Measurements from ENCODE around the gene LRRC32.
"Not testable (repeated sequence)": the region's sequence is repeated elsewhere in the genome, so short reads cannot be mapped to it uniquely, and the experiment has no call there.

LRRC32 gene

GRCh38 chr11:76649851-76650372 lies 20.6 kb downstream of the LRRC32 start:
- DNase-seq (ENCODE audit: low read depth in 2 of 2): no peak

GRCh38 chr11:76649011-76649410 lies 21.5 kb downstream of the LRRC32 start:
- DNase-seq (ENCODE audit: low read depth in 2 of 2): no peak

- DNase-seq (ENCODE audit: low read depth in 2 of 2): no peak
Observed at GRCh38 chr11:76648061-76648460, 22.5 kb downstream of the LRRC32 start.

DNA sequence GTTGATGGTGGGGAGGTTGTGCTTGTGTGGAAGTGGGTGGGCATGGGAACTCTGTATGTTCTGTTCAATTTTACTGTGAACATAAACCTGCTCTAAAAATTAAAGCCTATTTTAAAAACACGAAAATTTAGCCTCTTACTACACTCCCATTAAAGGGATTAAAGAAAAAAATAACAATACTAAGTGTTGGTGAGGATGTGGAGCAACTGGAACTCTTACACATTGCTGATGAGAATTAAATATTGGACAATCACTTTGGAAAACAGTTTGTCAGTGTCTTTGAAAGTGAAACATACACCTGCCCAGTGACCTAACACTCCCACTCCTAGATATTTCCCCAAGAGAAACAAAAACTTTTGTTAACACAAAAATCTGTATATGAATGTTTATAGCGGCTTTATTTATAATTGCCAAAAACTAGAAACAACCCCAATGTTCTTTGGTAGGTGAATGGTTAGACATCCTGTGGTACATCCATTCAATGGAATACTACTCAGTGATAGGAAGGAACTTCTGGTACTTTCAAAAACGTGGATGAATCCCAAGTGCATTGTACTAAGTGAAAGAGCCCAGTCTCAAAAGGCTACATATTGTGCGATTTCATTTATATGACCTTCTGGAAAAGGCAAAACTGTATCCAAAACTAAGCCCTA lies 23.5 kb downstream of the LRRC32 start:
- no peak for DNase-seq (ENCODE audit: low read depth in 2 of 2)

DNA sequence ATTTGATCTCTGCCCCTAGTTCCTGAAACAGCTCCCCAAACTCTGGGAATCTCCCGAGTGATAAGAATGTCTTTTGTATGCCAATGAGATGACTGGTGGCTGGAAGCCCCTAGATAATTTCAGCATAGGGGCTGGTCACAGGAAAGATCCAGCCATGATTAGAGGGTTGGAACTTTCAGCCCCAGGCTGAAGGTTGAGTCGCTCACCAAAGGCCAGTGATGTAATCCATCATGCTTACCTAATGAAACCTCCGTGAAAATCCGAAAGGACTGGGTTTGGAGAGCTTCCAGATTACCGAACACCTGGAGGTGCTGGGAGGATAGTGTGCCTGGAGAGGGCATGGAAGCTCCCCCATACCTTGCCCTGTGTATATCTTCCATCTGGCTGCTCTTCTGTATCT lies 26.0 kb downstream of the LRRC32 start:
- no peak for DNase-seq (ENCODE audit: low read depth in 2 of 2)

GRCh38 chr11:76643711-76644110 lies 26.8 kb downstream of the LRRC32 start:
- not testable (repeated sequence) for DNase-seq (ENCODE audit: low read depth in 2 of 2)

DNA sequence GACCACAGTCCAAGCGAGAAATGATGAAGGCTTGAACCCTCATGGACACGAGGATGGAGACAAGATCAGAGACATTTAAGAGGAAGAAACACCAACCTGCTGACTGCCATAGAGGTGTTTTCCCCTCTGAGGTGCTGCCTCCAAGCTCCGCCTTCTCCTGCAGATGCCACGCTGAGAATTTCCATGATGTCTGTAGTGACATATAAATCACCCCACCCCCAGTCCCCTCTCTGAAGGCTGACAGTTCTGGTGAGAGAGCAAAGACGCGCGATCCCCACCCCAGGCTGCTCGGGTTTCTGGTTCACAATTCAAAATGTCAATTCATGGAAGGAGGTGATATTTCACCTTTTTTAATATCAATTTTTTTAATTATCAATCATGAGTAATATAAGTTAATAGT lies 28.2 kb downstream of the LRRC32 start:
- peak in 1 of 2 donors; percentile 28 for DNase-seq (ENCODE audit: low read depth in 2 of 2)

GRCh38 chr11:76641905-76642304 lies 28.6 kb downstream of the LRRC32 start:
- no peak for DNase-seq (ENCODE audit: low read depth in 2 of 2)

DNA sequence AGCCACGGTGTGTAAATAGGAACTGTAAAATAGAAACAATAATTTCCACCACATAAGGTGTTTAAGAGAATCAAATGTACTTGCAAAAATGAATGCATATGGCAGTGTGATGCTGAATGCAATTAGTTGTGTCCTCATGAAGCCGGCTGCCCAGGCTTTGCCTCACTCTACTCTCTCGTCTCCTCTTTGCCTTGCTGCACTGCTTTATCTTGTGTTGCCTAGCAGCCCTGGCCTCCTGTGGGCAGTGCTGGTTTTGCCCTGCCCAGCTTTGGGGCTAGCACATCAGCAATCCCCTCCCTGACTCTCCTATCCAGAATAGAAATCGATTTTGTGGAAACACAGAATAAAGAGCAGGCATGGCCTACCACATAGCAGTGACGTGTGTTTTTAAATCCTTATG lies 30.0 kb downstream of the LRRC32 start:
- DNase-seq (ENCODE audit: low read depth in 2 of 2): no peak

- no peak for DNase-seq (ENCODE audit: low read depth in 2 of 2)
Observed at GRCh38 chr11:76639621-76640020, 30.9 kb downstream of the LRRC32 start.

GRCh38 chr11:76638270-76639197 lies 32.0 kb downstream of the LRRC32 start:
- no peak for DNase-seq (ENCODE audit: low read depth in 2 of 2)

- no peak for DNase-seq (ENCODE audit: low read depth in 2 of 2)
Observed at GRCh38 chr11:76637491-76638269, 32.9 kb downstream of the LRRC32 start.

DNA sequence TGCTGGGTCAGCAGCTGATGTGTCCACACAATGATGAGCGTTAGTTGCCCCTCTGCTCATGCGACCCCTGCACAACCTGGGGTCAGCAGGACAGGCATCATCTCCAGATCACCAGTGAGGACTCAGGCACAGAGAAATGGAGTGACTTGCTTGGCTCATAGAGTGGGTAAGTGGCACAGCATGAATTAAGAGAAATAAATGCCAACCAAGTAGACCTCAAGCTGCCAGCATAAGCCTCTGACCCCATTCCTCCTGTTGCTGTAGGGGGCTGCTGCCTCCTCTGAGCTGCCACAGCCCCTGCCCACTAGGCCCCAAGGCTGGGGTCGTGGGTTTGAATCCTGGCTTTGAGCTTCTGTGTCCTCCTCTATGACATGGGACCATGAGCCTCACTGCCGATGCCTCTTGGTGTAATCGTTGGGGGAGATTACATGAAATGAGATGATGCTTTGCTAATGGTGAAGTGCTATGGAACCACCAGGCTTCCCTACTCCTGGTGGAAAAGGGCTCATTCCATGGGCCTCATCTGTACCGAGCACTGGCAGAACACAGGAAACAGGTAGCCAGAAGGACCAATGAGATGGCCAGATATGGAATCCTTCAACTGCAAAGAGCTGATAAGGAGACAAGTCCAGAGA lies 33.6 kb downstream of the LRRC32 start:
- DNase-seq (ENCODE audit: low read depth in 2 of 2): no peak

DNA sequence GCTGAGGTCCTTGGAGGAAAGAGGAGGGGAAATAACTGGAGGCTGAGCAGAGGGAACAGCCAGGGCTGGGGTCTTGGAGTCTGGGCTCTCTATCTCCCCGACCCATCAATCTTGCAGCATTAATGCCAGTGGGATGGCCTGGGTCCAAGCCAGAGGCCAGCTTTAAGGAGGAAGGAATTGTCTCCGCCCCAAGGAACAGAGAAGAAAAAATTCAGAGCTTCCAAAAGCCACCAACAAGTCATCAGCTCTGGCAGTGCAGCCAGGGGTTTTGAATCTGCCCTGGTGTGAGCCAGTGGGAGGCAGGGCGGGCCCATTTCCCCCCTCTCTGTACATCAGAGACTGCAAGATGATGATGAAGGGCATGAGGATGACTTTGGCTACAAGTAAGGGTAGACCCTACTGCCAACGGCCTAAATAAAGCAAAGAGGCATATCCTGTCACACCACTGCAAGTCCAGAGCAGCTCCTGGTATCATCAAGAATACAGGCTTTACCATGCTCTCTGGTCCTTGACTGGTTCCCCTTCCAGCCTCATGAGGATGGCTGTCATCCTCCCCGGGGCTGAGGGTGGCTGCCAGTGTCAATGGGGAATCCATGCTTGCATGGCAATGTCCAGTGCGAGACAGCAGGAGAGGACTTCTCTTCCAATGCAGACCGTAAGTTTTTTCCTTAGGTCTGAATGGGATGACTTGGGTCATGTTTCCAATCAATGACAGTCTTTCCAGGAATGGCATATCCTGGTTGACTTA lies 34.4 kb downstream of the LRRC32 start:
- DNase-seq (ENCODE audit: low read depth in 2 of 2): no peak

DNA sequence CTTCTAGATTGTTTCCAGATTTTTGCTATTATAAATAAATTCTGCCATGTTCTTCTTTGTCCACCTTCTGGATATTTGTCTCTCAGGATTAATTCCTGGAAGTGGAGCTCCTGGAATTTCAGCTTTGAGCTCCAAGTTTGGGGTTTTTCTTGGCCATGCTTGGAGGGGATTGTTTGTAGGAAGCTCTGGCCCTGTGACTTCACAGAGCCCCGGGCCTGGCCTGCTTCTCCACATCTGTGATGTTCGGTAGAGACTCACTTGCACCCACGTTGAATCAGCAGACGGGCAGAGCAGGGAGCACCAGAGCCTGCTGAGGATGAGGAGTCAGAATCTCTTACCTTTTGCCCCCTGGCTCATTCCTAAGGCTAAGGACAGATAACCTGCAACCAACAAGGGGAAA lies 35.7 kb downstream of the LRRC32 start:
- no peak for DNase-seq (ENCODE audit: low read depth in 2 of 2)

DNA sequence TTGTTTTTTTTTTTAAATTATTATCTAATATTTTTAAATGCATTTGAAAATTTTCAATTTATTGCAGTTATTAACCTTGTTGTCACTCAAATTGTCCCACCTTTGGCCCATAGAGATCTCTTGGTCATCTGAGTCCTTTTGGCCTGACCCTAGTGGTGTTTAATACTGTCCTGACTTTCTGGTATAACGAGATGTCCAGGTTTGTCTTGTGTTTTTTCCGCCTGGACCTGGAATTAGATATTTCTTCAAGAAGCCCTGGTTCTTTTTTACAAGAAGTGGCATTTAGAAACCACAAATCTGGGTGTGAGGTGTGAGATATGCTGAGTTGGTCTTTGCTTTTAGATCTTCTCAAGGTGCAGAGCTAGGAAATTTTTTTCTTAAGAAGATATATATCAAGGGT lies 38.1 kb downstream of the LRRC32 start:
- no peak for DNase-seq (ENCODE audit: low read depth in 2 of 2)

DNA sequence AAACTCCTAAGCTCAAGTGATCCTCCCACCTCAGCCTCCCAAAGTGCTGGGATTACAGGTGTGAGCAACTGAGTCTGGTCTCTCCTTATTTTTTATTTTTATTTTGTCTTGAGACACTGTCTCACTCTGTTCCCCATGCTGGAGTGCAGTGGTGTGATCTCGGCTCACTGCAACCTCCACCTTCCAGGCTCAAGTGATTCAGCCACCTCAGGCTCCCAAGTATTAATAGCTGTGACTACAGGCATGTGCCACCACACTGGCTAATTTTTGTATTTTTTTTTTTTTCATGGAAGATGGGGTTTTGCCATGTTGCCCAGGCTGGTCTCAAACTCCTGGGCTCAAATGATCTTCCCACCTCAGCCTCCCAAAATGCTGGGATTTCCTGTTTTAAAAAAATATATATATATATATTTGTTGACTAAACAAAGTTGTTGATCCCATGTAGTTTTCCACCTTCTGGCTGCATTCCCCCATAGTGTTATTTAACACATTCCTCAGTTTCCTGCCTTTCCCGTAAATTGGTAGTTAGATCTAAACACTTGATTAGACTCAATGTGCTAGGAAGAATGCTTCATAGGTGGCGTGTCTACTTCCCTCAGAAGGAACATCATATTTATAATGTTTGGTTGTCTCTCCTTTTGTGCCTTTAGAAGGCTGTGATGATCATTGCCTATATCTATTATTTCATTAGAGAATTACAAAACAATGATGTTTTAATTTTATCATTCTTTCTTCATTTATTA lies 38.8 kb downstream of the LRRC32 start:
- DNase-seq (ENCODE audit: low read depth in 2 of 2): no peak

GRCh38 chr11:76630600-76631281 lies 39.8 kb downstream of the LRRC32 start:
- DNase-seq (ENCODE audit: low read depth in 2 of 2): no peak

DNA sequence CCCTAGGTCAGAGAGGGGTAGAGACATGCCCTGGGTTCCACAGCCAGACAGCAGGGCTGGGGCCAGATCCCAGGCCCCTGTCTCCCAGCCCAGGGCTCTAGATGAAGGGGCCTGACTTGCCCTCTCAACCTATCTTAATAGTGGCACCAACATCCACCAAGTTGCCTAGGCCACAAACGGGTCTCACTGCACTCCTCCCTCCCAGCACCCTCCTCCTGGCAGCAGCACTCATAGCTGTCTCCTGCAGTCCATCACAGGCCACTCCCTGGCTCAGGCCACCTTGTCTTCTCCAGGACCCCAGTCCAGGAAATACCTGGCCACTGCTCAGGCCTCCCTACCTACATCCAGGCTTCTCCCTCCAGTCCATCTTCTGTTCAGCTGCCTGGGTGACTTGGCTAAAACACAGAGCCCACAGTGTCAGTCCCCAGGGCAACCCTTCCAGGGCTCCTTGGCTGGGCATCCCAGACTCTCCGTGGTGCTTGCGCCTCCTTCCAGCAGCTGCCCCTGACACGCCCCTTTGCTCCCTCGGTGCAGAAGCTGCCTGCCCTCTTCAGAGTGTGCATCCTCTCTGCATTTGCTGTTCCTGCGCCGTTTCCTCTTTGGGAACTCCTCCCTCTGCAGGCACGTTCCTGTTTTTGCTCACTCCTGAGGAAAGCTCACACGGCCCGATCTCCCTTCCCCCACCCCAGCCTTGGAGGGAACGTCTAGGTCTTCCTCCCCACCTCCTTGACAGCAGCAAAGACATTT lies 40.5 kb downstream of the LRRC32 start:
- DNase-seq (ENCODE audit: low read depth in 2 of 2): no peak

All from stimulated activated CD8-positive, alpha-beta memory T cell treated with anti-CD3 and anti-CD28 coated beads, Interleukin-2, amount 100 ng/mL, for 48 hours (primary cell).